GM12878 (cell line): ENCODE measurements around the gene SOCS4. TPM values are rescaled to one million over a fixed set of nuclear protein-coding genes. Genes with fewer than 3 reads are reported as not detected.

Experiments
- ATAC-seq: fragments of 200-7000 bp; cut with Tn5 transposase; 3 replicates; pipeline ENCODE4 v1.9.1; 2020; ENCODE audit warnings: mild to moderate bottlenecking, moderate library complexity
- BruUV-seq: library from RNA; stranded (reverse); fragments of 400-500 nt; replicated peaks from 2 replicates; lab custom pipeline; 2021; lab: Mats Ljungman, UMichigan
- CTCF ChIA-PET: fragments of 300-600 bp; sonication (Branson Sonifier 250); formaldehyde crosslinking; extraction: SDS; loops from one replicate; lab custom pipeline; 2021; ENCODE audit warnings: inconsistent platforms; lab: Yijun Ruan, JAX
- POLR2A ChIA-PET: fragments of 350-600 bp; formaldehyde crosslinking; extraction: SDS; loops from one replicate; lab custom pipeline; 2021; ENCODE audit warnings: inconsistent platforms; lab: Charles Lee
- RAD21 ChIA-PET: fragments of 300-600 bp; sonication (Branson Sonifier 250); formaldehyde crosslinking; loops from one replicate; lab custom pipeline; 2023; ENCODE audit warnings: antibody characterized with exemption; ENCODE audit not compliant: unreplicated experiment; lab: Charles Lee
- SMC1A ChIA-PET: fragments of 300-600 bp; sonication (Branson Sonifier 250); formaldehyde crosslinking; loops from one replicate; lab custom pipeline; 2023; ENCODE audit not compliant: unreplicated experiment, uncharacterized antibody; lab: Charles Lee
- DNase-seq: peaks from one replicate; pipeline ENCODE4 v3.0.0-alpha.2; 2011; ENCODE audit warnings: low read depth, low spot score
- FAIRE-seq: peaks from 3 replicates; lab custom pipeline; 2011; peaks lifted over from hg19 to GRCh38; lab: Jason Lieb, UNC
- H2AFZ ChIP-seq: 2 replicates; pipeline ENCODE4 v1.6.0; 2011; ENCODE audit warnings: low read depth, low read length, control low read depth; ENCODE audit not compliant: control insufficient read depth
- H3K27ac ChIP-seq: 2 replicates; pipeline ENCODE4 v1.5.1; 2011; ENCODE audit warnings: control low read depth; ENCODE audit not compliant: control insufficient read depth, insufficient read depth
- H3K27me3 ChIP-seq, 2 experiments: replicated peaks in 1 of 2; 2 replicates each; pipeline versions ENCODE4 v1.6.0 to v1.6.1; 2011; ENCODE audit warnings: low read length in 1 of 2; ENCODE audit not compliant: control insufficient read depth in 2 of 2, insufficient read depth in 2 of 2
- H3K36me3 ChIP-seq, 2 experiments: 2 replicates each; pipeline ENCODE4 v1.5.1; 2011; ENCODE audit warnings: low read length in 1 of 2; ENCODE audit not compliant: control insufficient read depth in 2 of 2, insufficient read depth in 2 of 2
- H3K4me1 ChIP-seq: 2 replicates; pipeline ENCODE4 v1.6.1; 2011; ENCODE audit warnings: mild to moderate bottlenecking, low read length, moderate library complexity, mixed read lengths; ENCODE audit not compliant: control insufficient read depth, insufficient read depth
- H3K4me2 ChIP-seq: 2 replicates; pipeline ENCODE4 v1.6.0; 2011; ENCODE audit warnings: control low read depth; ENCODE audit not compliant: control insufficient read depth, insufficient read depth
- H3K4me3 ChIP-seq: fragments of 200-600 bp; sonication (generic); 2 replicates; pipeline ENCODE4 v1.5.1; 2016
- H3K79me2 ChIP-seq: 2 replicates; pipeline ENCODE4 v1.6.0; 2011; ENCODE audit warnings: low read length; ENCODE audit not compliant: control insufficient read depth, insufficient read depth
- H3K9ac ChIP-seq: 2 replicates; pipeline ENCODE4 v1.8.0; 2011; ENCODE audit warnings: low read length, control low read depth, mixed read lengths; ENCODE audit not compliant: control insufficient read depth, insufficient read depth
- H3K9me3 ChIP-seq: replicated peaks from 3 replicates; pipeline ENCODE4 v1.5.1; 2011; ENCODE audit warnings: mild to moderate bottlenecking, low read length; ENCODE audit not compliant: control insufficient read depth, insufficient read depth
- H4K20me1 ChIP-seq: 2 replicates; pipeline ENCODE4 v1.6.0; 2011; ENCODE audit not compliant: control insufficient read depth, insufficient read depth
- POLR2AphosphoS2 ChIP-seq: IDR thresholded peaks from 2 replicates; pipeline ENCODE4 v1.6.1; 2011; ENCODE audit warnings: low read depth, mild to moderate bottlenecking, low read length, improper control_type of control experiment, moderate library complexity
- WGBS: methylation state at CpG from one replicate; pipeline ENCODE4 v1.1.6; 2016; ENCODE audit warnings: low lambda C conversion rate; ENCODE audit not compliant: insufficient replicate concordance, insufficient coverage; ENCODE audit errors: missing lambda C conversion rate; 5-methylcytosine and 5-hydroxymethylcytosine counted together
- in situ Hi-C: fragments of 300-500 bp; cut with MboI; formaldehyde crosslinking; loops from 9 replicates; pipeline ENCODE4 v1.14.3; 2018; ENCODE audit warnings: mixed read lengths
- intact Hi-C: fragments of 100-400 bp; cut with micrococcal nuclease; formaldehyde crosslinking; loops from one replicate; pipeline ENCODE4 v1.14.2; 2022; ENCODE audit not compliant: unreplicated experiment
- polyA plus RNA-seq, 11 experiments: library from polyadenylated mRNA; depleted of rRNA in 4 of 11; unstranded in 6 of 11; stranded (reverse) in 5 of 11; fragments of >200 nt; fragmentation: Nextera tagmentation in 4 of 11; fragmentation: Illumina TruSeq in 1 of 11; extraction: Ambion mirVana in 4 of 11; extraction: Trizol in 1 of 11; gene quantifications; 1 replicate in 1 of 11; 2 replicates in 10 of 11; pipeline versions ENCODE4 v1.2.1 to v1.2.3, GENCODE V29; 2011 to 2016; ENCODE audit warnings: inconsistent platforms in 2 of 11, missing spikeins in 2 of 11, low read depth in 1 of 11
- total RNA-seq, 4 experiments: library from RNA; depleted of rRNA in 3 of 4; stranded (reverse); fragments of >200 nt in 3 of 4; fragmentation: Illumina TruSeq in 1 of 4; extraction: Trizol in 1 of 4; gene quantifications; 2 replicates each; pipeline versions ENCODE4 v1.2.1 to v1.2.3, GENCODE V29; 2013 to 2021
- TF ChIP-seq, protein P1 (sequence below): fragments of 450-650 bp; formaldehyde crosslinking; IDR thresholded peaks from 2 replicates; pipeline ENCODE4 v1.5.0; 2022; ENCODE audit warnings: mild to moderate bottlenecking, missing genetic modification characterization

SOCS4 gene
- total and polyA plus RNA-seq, 10 of the 15 experiments (the other 5 are each of a cell fraction or from before 2014, with no cell fraction given), result 5.7 to 31.5 (median 20.8) TPM

DNA sequence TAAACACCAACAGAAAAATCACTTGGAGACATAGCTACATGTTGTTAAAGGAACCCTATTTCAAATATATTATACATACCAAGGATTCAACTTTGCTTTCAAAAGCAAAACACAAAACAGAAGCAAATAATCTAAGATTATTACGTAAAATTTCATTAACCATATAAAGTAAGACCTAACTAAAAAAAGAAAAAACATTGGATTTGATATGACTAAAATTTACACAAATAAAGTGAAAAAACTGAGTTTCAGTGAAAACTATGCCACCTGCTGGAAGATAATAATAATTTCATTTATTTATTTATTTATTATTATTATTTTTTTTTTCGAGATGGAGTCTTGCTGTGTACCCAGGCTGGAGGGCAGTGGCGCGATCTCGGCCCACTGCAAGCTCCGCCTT lies 45.3 kb upstream of the SOCS4 start (continued):
- TF ChIP-seq, protein P1, sequence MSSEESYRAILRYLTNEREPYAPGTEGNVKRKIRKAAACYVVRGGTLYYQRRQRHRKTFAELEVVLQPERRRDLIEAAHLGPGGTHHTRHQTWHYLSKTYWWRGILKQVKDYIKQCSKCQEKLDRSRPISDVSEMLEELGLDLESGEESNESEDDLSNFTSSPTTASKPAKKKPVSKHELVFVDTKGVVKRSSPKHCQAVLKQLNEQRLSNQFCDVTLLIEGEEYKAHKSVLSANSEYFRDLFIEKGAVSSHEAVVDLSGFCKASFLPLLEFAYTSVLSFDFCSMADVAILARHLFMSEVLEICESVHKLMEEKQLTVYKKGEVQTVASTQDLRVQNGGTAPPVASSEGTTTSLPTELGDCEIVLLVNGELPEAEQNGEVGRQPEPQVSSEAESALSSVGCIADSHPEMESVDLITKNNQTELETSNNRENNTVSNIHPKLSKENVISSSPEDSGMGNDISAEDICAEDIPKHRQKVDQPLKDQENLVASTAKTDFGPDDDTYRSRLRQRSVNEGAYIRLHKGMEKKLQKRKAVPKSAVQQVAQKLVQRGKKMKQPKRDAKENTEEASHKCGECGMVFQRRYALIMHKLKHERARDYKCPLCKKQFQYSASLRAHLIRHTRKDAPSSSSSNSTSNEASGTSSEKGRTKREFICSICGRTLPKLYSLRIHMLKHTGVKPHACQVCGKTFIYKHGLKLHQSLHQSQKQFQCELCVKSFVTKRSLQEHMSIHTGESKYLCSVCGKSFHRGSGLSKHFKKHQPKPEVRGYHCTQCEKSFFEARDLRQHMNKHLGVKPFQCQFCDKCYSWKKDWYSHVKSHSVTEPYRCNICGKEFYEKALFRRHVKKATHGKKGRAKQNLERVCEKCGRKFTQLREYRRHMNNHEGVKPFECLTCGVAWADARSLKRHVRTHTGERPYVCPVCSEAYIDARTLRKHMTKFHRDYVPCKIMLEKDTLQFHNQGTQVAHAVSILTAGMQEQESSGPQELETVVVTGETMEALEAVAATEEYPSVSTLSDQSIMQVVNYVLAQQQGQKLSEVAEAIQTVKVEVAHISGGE, result no peak

DNA sequence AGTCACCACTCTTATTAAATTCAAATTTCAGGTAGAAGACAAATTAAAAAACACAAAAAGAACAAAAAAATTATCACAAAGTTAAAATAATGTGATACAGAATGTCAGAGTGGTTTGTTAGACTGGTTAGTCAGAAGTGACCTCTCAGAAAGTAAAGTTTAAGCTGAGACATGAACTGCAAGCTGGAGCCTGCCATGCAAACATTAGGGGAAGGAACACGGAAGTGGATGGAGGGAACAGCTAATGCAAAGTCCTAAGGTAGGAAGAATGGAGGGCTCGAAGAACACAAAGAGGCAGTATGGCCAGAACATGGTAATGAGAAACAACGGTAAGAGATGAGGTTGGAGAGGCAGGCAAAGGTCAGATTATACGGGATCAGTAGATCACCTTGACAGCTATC lies 41.9 kb upstream of the SOCS4 start:
- TF ChIP-seq POLR2AphosphoS2, result no peak
- H3K36me3 ChIP-seq, result peaks cover 0 to 10% of the 10 kb centered on the region in 2 experiments; a peak in 3 of 4 replicates
- no peak for ATAC-seq
- H3K79me2 ChIP-seq, result no peaks in the 10 kb centered on the region
- ChIA-PET CTCF (interaction anchor here (0.7 to 1.4 kb wide), 3 partner anchors 14 to 328 kb away, joined by 3 to 4 read pairs (median 3); no protein-coding TSS in a partner anchor), SMC1A (interaction anchor here (1.2 kb wide), 1 partner anchor 8 kb away, joined by 3 read pairs; no protein-coding TSS in a partner anchor), POLR2A (interaction anchor here (0.5 kb wide), 1 partner anchor 881 kb away, joined by 3 read pairs; no protein-coding TSS in a partner anchor), RAD21 (no interaction called here)
- H3K27ac ChIP-seq, result no peak overlapping the region
- no peaks in the 10 kb centered on the region for H3K4me1 ChIP-seq
- in situ Hi-C loops, result no loop called here
- no TSS peak for BruUV-seq
- H2AFZ ChIP-seq, result no peak overlapping the region
- intact Hi-C loops, result no loop called here
- no peaks in the 10 kb centered on the region for H3K9me3 ChIP-seq
- no peaks in the 10 kb centered on the region for H3K27me3 ChIP-seq
- H4K20me1 ChIP-seq, result no peaks in the 10 kb centered on the region
- WGBS, result 97% methylated on average over 4 of the region's 4 CpGs
- FAIRE-seq, result no peak
- no peak overlapping the region for H3K4me2 ChIP-seq
- no peak overlapping the region for H3K9ac ChIP-seq
- no peak overlapping the region for H3K4me3 ChIP-seq
- DNase-seq, result no peak
